ENCODE results near the gene SNX30.

Gene SNX30

DNA sequence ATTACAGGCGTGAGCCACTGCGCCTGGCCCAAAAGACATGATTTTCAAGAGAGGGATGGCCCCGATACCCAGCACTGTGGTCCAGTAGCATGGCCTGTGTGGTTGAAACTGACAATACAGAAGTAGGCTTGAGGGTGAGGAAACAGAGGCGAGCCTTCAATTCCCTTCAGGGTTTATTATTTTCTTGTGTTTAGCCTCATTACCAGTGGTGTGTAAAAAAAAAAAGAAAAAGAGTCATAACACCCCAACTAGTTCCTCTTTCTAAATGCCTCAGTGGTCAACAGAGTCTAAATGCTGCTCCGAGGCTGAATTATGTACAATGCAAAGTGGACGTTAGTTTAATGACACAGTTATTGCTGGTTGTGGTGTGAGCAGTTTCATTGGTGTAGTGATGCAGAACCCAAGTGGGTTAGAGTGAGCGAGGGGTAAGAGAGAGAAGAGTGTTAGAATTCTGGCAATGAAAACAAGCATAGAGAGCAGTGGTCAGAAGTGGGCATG, 58.8 kb downstream of the SNX30 start:
- Mint-ChIP-seq H3K36me3 (peaks cover 6% of the 10 kb centered on the region), H3K9me3 (no peaks in the 10 kb centered on the region), H3K4me1 (no peaks in the 10 kb centered on the region), H3K27me3 (no peaks in the 10 kb centered on the region), H3K4me3 (no peak overlapping the region), H3K27ac (no peak overlapping the region)
- DNase-seq, result no peak
- CTCF ChIA-PET, result no interaction called here

DNA sequence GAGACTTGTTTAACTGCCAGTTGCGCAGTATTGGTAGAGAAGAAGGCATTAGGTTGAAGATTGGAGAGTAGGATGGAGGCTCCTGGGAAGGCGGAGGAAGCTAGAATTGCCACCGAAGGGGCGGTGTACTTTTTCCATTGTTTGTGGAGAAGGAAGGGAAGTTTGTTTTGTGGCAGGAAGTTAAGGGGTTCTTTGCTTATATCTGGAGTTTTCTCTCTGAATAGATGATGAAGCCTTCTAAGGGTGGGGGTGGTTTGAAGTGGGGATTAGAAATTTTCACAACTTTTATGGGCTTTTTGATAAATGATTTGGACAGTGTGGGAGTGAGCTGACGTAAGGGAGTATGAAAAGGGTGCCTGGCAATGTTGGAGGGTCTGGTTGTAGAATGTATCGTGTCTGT, 59.3 kb downstream of the SNX30 start:
- Mint-ChIP-seq H3K36me3 (peaks cover 4% of the 10 kb centered on the region), H3K27me3 (no peaks in the 10 kb centered on the region), H3K27ac (no peak overlapping the region), H3K4me1 (no peaks in the 10 kb centered on the region), H3K9me3 (no peaks in the 10 kb centered on the region), H3K4me3 (no peak overlapping the region)
- DNase-seq, result no peak
- CTCF ChIA-PET, result interaction anchor here (1.3 kb wide), 1 partner anchor 10 kb away, joined by 4 read pairs; no protein-coding TSS in a partner anchor

- peaks cover 2% of the 10 kb centered on the region for H3K36me3 Mint-ChIP-seq
- H3K4me1 Mint-ChIP-seq, result no peaks in the 10 kb centered on the region
- CTCF ChIA-PET, result interaction anchor here (0.5 to 1.3 kb wide), 2 partner anchors 9 to 816 kb away, joined by 3 to 4 read pairs; no protein-coding TSS in a partner anchor
- H3K4me3 Mint-ChIP-seq, result no peak overlapping the region
- H3K9me3 Mint-ChIP-seq, result no peaks in the 10 kb centered on the region
- no peak overlapping the region for H3K27ac Mint-ChIP-seq
- DNase-seq, result no peak
- H3K27me3 Mint-ChIP-seq, result no peaks in the 10 kb centered on the region
Observed at GRCh38 chr9:112810696-112811490, 60.3 kb downstream of the SNX30 start.

GRCh38 chr9:112811518-112811917, 61.0 kb downstream of the SNX30 start:
- H3K4me1 Mint-ChIP-seq, result no peaks in the 10 kb centered on the region
- no peaks in the 10 kb centered on the region for H3K27me3 Mint-ChIP-seq
- peaks cover 2% of the 10 kb centered on the region for H3K36me3 Mint-ChIP-seq
- no peak for DNase-seq
- H3K4me3 Mint-ChIP-seq, result no peak overlapping the region
- no peak overlapping the region for H3K27ac Mint-ChIP-seq
- H3K9me3 Mint-ChIP-seq, result no peaks in the 10 kb centered on the region
- CTCF ChIA-PET, result no interaction called here

- H3K9me3 Mint-ChIP-seq, result no peaks in the 10 kb centered on the region
- no peak for DNase-seq
- no peak overlapping the region for H3K4me3 Mint-ChIP-seq
- H3K27ac Mint-ChIP-seq, result no peak overlapping the region
- H3K27me3 Mint-ChIP-seq, result no peaks in the 10 kb centered on the region
- peaks cover 2% of the 10 kb centered on the region for H3K4me1 Mint-ChIP-seq
- H3K36me3 Mint-ChIP-seq, result peaks cover 13% of the 10 kb centered on the region
- CTCF ChIA-PET, result no interaction called here
Observed at GRCh38 chr9:112815868-112816267, 65.3 kb downstream of the SNX30 start.

DNA sequence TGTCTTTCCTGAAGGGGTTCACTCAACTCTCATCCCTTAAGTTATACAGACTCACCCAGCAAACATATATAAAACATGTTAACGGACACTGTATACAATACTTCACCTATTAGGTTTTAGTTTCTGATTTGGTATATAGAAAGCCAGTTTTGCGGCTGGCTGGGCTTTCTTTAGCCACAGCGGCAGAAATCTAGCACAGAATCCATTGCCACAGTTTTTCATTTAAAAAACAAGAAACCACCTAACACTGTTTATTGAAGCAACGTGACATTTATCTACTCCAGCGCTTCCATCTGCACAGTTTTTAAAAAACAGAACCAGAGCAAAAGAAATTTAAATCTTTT, 67.3 kb downstream of the SNX30 start:
- H3K36me3 Mint-ChIP-seq, result peaks cover 13% of the 10 kb centered on the region
- DNase-seq, result no peak
- no peak overlapping the region for H3K4me3 Mint-ChIP-seq
- no peak overlapping the region for H3K27ac Mint-ChIP-seq
- H3K9me3 Mint-ChIP-seq, result no peaks in the 10 kb centered on the region
- H3K4me1 Mint-ChIP-seq, result peaks cover 2% of the 10 kb centered on the region
- CTCF ChIA-PET, result interaction anchor here (0.6 kb wide), 1 partner anchor 403 kb away, joined by 3 read pairs; no protein-coding TSS in a partner anchor
- no peaks in the 10 kb centered on the region for H3K27me3 Mint-ChIP-seq

DNA sequence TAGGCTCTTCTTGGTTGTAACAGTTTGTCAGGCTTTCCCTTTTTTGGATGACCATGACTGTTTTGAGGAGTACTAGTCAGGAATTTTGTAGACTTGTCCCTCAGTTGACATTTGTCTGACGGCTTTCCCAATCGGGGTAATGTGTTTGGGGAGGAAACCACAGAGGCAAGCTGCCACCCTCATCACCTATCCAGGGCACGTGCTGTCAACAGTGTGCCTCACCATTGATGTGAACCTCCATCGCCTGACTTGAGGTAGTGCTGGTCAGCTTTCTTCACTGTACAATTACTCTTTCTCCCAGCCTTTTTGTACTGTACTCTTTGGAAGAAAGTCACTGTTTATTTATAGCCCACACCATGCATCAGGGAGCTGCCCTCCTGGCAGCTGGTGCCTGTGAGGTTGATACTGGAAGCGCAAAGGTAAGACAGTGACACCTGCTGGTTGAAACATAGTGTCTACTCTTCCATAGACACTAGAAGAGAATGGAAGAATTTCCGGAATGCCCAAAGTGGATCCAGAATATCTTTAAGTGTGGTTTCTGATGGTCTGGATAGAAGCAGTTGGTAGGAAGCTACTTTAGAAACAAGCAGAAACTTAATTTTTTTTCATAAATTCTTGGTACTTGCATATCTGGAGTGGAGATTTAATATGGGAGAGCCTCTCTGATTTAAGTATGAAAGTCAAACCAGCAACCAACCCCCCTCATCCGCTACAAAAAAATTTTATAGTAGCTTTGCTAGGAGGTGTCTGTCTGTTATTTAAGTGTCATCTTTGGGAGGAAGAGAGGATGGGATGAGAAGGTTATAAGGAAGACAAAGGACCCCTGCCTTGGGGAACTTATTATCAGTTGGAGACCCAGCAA, 69.3 kb downstream of the SNX30 start:
- no peak for DNase-seq
- Mint-ChIP-seq H3K27ac (no peak overlapping the region), H3K9me3 (no peaks in the 10 kb centered on the region), H3K4me1 (peaks cover 2% of the 10 kb centered on the region), H3K36me3 (peaks cover 13% of the 10 kb centered on the region), H3K27me3 (no peaks in the 10 kb centered on the region), H3K4me3 (no peak overlapping the region)
- CTCF ChIA-PET, result interaction anchor here (0.6 to 1.2 kb wide), 12 partner anchors 9 to 717 kb away, joined by 3 to 4 read pairs (median 3); no protein-coding TSS in a partner anchor

- CTCF ChIA-PET, result no interaction called here
- Mint-ChIP-seq H3K27me3 (no peaks in the 10 kb centered on the region), H3K27ac (no peak overlapping the region), H3K36me3 (peaks cover 13% of the 10 kb centered on the region), H3K4me1 (peaks cover 2% of the 10 kb centered on the region), H3K4me3 (no peak overlapping the region), H3K9me3 (no peaks in the 10 kb centered on the region)
- DNase-seq, result no peak
Observed at GRCh38 chr9:112820881-112821280, 70.3 kb downstream of the SNX30 start.

- CTCF ChIA-PET, result no interaction called here
Observed at GRCh38 chr9:112822618-112823017, 72.1 kb downstream of the SNX30 start.

GRCh38 chr9:112823257-112823656, 72.7 kb downstream of the SNX30 start:
- no peak overlapping the region for H3K4me3 Mint-ChIP-seq
- CTCF ChIA-PET, result no interaction called here
- no peak for DNase-seq
- peaks cover 8% of the 10 kb centered on the region for H3K36me3 Mint-ChIP-seq
- no peaks in the 10 kb centered on the region for H3K27me3 Mint-ChIP-seq
- H3K9me3 Mint-ChIP-seq, result no peaks in the 10 kb centered on the region
- H3K27ac Mint-ChIP-seq, result no peak overlapping the region
- H3K4me1 Mint-ChIP-seq, result no peaks in the 10 kb centered on the region

More at GRCh38 chr9:112822618-112823017, 72.1 kb downstream of the SNX30 start:
- H3K4me3 Mint-ChIP-seq, result no peak overlapping the region
- H3K27me3 Mint-ChIP-seq, result no peaks in the 10 kb centered on the region
- peaks cover 12% of the 10 kb centered on the region for H3K36me3 Mint-ChIP-seq
- no peaks in the 10 kb centered on the region for H3K4me1 Mint-ChIP-seq
- no peaks in the 10 kb centered on the region for H3K9me3 Mint-ChIP-seq
- DNase-seq, result no peak
- H3K27ac Mint-ChIP-seq, result no peak overlapping the region

GRCh38 chr9:112831281-112831851, 80.8 kb downstream of the SNX30 start:
- Mint-ChIP-seq H3K27ac (no peak overlapping the region), H3K36me3 (peaks cover 7% of the 10 kb centered on the region), H3K4me1 (peaks cover 12% of the 10 kb centered on the region), H3K27me3 (no peaks in the 10 kb centered on the region), H3K4me3 (no peak overlapping the region), H3K9me3 (no peaks in the 10 kb centered on the region)
- CTCF ChIA-PET, result interaction anchor here (1.6 kb wide), 1 partner anchor 11 kb away, joined by 3 read pairs; no protein-coding TSS in a partner anchor
- DNase-seq, result peak; percentile 29

GRCh38 chr9:112831969-112832368, 81.4 kb downstream of the SNX30 start:
- Mint-ChIP-seq H3K9me3 (no peaks in the 10 kb centered on the region), H3K36me3 (peaks cover 12% of the 10 kb centered on the region), H3K27ac (no peak overlapping the region), H3K4me3 (no peak overlapping the region), H3K27me3 (no peaks in the 10 kb centered on the region), H3K4me1 (peaks cover 12% of the 10 kb centered on the region)
- DNase-seq, result no peak
- CTCF ChIA-PET, result interaction anchor here (1.6 kb wide), 1 partner anchor 10 kb away, joined by 3 read pairs; no protein-coding TSS in a partner anchor

GRCh38 chr9:112833081-112833480, 82.5 kb downstream of the SNX30 start:
- CTCF ChIA-PET, result interaction anchor here (0.9 kb wide), 1 partner anchor 14 kb away, joined by 3 read pairs; no protein-coding TSS in a partner anchor

DNA sequence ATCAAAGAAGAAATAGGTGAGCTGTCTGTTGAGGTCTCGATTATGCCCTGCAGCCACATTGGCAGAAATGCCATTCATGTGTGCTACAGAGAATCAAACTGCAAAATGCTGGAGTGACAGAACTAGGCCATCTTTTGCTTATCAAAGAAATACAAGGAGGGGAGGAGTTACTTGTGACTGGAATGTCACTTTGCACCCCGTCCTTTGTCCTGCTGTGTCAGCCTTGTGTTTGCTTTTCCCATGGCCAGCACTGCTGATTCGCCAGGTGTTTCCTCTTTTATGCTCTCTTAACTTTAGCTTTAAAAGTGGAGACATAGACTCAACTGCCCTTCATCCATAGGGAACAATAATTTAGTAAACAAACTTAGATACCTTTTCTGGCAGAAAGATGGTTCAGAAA, 85.8 kb downstream of the SNX30 start:
- H3K36me3 Mint-ChIP-seq, result peaks cover 25% of the 10 kb centered on the region
- H3K27ac Mint-ChIP-seq, result no peak overlapping the region

More at GRCh38 chr9:112833081-112833480, 82.5 kb downstream of the SNX30 start:
- Mint-ChIP-seq H3K9me3 (no peaks in the 10 kb centered on the region), H3K4me1 (peaks cover 12% of the 10 kb centered on the region), H3K36me3 (peaks cover 13% of the 10 kb centered on the region), H3K4me3 (no peak overlapping the region), H3K27ac (no peak overlapping the region), H3K27me3 (no peaks in the 10 kb centered on the region)
- no peak for DNase-seq

More for the DNA sequence above, 85.8 kb downstream of the SNX30 start:
- Mint-ChIP-seq H3K27me3 (no peaks in the 10 kb centered on the region), H3K4me3 (no peak overlapping the region), H3K9me3 (no peaks in the 10 kb centered on the region), H3K4me1 (peaks cover 4% of the 10 kb centered on the region)
- no peak for DNase-seq
- CTCF ChIA-PET, result no interaction called here
